HL-60 (cell line): ENCODE results near the gene FLNB.

Experiments used
- TF ChIP-seq, protein P1 (sequence below): IDR thresholded peaks from one replicate; pipeline ENCODE4 v1.5.1; 2011; ENCODE audit warnings: low read length, control low read depth, inconsistent platforms; ENCODE audit not compliant: insufficient read depth
- TF ChIP-seq, protein P2 (sequence below): IDR thresholded peaks from 2 replicates; pipeline ENCODE4 v1.6.1; 2012; ENCODE audit warnings: low read depth; ENCODE audit not compliant: insufficient replicate concordance

DNA sequence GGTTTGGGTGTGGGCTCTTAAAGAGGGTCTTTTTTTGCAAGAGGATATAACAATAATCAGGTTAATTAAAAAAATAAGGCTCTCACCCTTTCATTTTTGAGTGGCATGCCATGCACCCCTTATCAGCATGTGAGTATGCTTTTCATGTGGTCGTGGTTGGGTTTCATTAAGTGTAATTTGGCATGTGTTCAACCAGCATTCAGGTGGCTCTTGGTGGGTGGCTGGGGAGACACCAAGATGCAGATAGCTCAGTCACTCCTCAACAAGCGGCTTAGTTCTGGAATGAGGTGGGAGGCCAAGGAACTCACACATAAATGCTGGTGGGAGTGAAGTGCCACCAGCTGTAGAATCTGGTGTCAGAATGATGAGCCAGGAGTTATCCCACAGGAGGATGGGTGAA is 66.8 kb downstream of the FLNB start:
- TF ChIP-seq, protein P1, sequence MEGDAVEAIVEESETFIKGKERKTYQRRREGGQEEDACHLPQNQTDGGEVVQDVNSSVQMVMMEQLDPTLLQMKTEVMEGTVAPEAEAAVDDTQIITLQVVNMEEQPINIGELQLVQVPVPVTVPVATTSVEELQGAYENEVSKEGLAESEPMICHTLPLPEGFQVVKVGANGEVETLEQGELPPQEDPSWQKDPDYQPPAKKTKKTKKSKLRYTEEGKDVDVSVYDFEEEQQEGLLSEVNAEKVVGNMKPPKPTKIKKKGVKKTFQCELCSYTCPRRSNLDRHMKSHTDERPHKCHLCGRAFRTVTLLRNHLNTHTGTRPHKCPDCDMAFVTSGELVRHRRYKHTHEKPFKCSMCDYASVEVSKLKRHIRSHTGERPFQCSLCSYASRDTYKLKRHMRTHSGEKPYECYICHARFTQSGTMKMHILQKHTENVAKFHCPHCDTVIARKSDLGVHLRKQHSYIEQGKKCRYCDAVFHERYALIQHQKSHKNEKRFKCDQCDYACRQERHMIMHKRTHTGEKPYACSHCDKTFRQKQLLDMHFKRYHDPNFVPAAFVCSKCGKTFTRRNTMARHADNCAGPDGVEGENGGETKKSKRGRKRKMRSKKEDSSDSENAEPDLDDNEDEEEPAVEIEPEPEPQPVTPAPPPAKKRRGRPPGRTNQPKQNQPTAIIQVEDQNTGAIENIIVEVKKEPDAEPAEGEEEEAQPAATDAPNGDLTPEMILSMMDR: no peak
- TF ChIP-seq, protein P2, sequence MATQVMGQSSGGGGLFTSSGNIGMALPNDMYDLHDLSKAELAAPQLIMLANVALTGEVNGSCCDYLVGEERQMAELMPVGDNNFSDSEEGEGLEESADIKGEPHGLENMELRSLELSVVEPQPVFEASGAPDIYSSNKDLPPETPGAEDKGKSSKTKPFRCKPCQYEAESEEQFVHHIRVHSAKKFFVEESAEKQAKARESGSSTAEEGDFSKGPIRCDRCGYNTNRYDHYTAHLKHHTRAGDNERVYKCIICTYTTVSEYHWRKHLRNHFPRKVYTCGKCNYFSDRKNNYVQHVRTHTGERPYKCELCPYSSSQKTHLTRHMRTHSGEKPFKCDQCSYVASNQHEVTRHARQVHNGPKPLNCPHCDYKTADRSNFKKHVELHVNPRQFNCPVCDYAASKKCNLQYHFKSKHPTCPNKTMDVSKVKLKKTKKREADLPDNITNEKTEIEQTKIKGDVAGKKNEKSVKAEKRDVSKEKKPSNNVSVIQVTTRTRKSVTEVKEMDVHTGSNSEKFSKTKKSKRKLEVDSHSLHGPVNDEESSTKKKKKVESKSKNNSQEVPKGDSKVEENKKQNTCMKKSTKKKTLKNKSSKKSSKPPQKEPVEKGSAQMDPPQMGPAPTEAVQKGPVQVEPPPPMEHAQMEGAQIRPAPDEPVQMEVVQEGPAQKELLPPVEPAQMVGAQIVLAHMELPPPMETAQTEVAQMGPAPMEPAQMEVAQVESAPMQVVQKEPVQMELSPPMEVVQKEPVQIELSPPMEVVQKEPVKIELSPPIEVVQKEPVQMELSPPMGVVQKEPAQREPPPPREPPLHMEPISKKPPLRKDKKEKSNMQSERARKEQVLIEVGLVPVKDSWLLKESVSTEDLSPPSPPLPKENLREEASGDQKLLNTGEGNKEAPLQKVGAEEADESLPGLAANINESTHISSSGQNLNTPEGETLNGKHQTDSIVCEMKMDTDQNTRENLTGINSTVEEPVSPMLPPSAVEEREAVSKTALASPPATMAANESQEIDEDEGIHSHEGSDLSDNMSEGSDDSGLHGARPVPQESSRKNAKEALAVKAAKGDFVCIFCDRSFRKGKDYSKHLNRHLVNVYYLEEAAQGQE: no peak
